Activated gamma-delta T cell treated with Interleukin-2 at 50 U/mL for 16 hours (primary cell): Measurements from ENCODE around the gene CACNB4.
"Not testable (repeated sequence)": the region's sequence is repeated elsewhere in the genome, so short reads cannot be mapped to it uniquely, and the experiment has no call there.

ENCODE experiments used
- DNase-seq: peaks from one replicate; pipeline ENCODE4 v3.0.0-alpha.2; 2020

Gene CACNB4

GRCh38 chr2:151933266-151933804 lies 165.5 kb downstream of the CACNB4 start:
- DNase-seq = no peak

GRCh38 chr2:151931756-151932155 lies 167.1 kb downstream of the CACNB4 start:
- DNase-seq = no peak

- no peak for DNase-seq
Measured at GRCh38 chr2:151931030-151931611, 167.7 kb downstream of the CACNB4 start.

GRCh38 chr2:151930042-151930441 lies 168.8 kb downstream of the CACNB4 start:
- no peak for DNase-seq

- DNase-seq = no peak
Measured at GRCh38 chr2:151928380-151928779, 170.5 kb downstream of the CACNB4 start.

GRCh38 chr2:151927501-151928221 lies 171.2 kb downstream of the CACNB4 start:
- DNase-seq = no peak

GRCh38 chr2:151922845-151923666 lies 175.8 kb downstream of the CACNB4 start:
- DNase-seq = no peak

GRCh38 chr2:151919786-151920185 lies 179.1 kb downstream of the CACNB4 start:
- DNase-seq = no peak

- DNase-seq = no peak
Measured at GRCh38 chr2:151918308-151918707, 180.5 kb downstream of the CACNB4 start.

- no peak for DNase-seq
Measured at GRCh38 chr2:151916632-151917031, 182.2 kb downstream of the CACNB4 start.

- DNase-seq = not testable (repeated sequence)
Measured at GRCh38 chr2:151915629-151916025, 183.2 kb downstream of the CACNB4 start.

GRCh38 chr2:151914989-151915628 lies 183.7 kb downstream of the CACNB4 start:
- no peak for DNase-seq

GRCh38 chr2:151908204-151908882 lies 190.5 kb downstream of the CACNB4 start:
- no peak for DNase-seq

- no peak for DNase-seq
Measured at GRCh38 chr2:151907286-151908203, 191.3 kb downstream of the CACNB4 start.

GRCh38 chr2:151906633-151906998 lies 192.2 kb downstream of the CACNB4 start:
- DNase-seq = no peak

- DNase-seq = no peak
Measured at GRCh38 chr2:151905963-151906632, 192.7 kb downstream of the CACNB4 start.

- DNase-seq = no peak
Measured at GRCh38 chr2:151904807-151905206, 194.0 kb downstream of the CACNB4 start.

- DNase-seq = no peak
Measured at GRCh38 chr2:151904021-151904420, 194.8 kb downstream of the CACNB4 start.

- no peak for DNase-seq
Measured at GRCh38 chr2:151902829-151903228, 196.0 kb downstream of the CACNB4 start.

GRCh38 chr2:151900331-151900730 lies 198.5 kb downstream of the CACNB4 start:
- no peak for DNase-seq

GRCh38 chr2:151899156-151899555 lies 199.7 kb downstream of the CACNB4 start:
- DNase-seq = no peak
